RWPE1 (cell line): Measurements from ENCODE around the gene SEC24A.
A peak's percentile ranks its signal among the peaks of the same experiment; 100 is the strongest.
"Not testable (repeated sequence)": the region's sequence is repeated elsewhere in the genome, so short reads cannot be mapped to it uniquely, and the experiment has no call there.

Experiments used
- CTCF ChIA-PET: fragments of 350-600 bp; sonication (Branson Sonifier 250); formaldehyde crosslinking; extraction: SDS; loops from one replicate; lab custom pipeline; 2021; lab: Yijun Ruan, JAX
- POLR2A ChIA-PET: fragments of 400-600 bp; formaldehyde crosslinking; extraction: SDS; loops from one replicate; lab custom pipeline; 2020; ENCODE audit warnings: antibody characterized with exemption; ENCODE audit not compliant: low non-redundant PET; lab: Yijun Ruan, JAX
- DNase-seq: peaks from one replicate; pipeline ENCODE4 v3.0.0; 2012; ENCODE audit warnings: low spot score
- H3K27ac ChIP-seq: fragments of 450-650 bp; 2 replicates; pipeline ENCODE4 v1.5.1; 2017
- TF ChIP-seq, protein P1 (sequence below): fragments of 450-650 bp; conservative IDR thresholded peaks from 2 replicates; pipeline ENCODE4 v1.5.1; 2017; ENCODE audit warnings: low read depth, mild to moderate bottlenecking

Gene SEC24A

DNA sequence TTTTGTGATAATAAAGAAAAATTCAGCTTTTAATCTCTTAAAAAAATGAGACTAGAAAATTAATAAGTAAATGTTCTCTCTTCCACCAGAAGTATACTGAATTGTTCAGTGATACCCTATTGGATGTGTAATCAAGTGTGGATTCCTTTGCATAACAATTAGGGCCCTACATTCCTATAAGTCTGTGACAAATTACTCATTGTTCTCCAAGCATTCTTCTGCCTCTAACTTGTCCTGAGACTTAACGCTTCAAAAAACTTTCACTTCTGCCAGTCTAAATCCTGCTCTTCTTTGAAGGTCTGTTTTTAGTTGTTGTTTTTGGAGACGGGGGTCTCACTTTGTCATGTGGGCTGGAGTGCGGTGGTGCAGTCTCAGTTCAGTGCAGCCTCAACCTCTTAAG is 100.8 kb downstream of the SEC24A start:
- no peak for DNase-seq
- CTCF ChIA-PET, result interaction anchor here (0.6 to 0.7 kb wide), 2 partner anchors 90 to 224 kb away, joined by 3 to 8 read pairs; partner anchors contain the start of gene JADE2
- TF ChIP-seq, protein P1, sequence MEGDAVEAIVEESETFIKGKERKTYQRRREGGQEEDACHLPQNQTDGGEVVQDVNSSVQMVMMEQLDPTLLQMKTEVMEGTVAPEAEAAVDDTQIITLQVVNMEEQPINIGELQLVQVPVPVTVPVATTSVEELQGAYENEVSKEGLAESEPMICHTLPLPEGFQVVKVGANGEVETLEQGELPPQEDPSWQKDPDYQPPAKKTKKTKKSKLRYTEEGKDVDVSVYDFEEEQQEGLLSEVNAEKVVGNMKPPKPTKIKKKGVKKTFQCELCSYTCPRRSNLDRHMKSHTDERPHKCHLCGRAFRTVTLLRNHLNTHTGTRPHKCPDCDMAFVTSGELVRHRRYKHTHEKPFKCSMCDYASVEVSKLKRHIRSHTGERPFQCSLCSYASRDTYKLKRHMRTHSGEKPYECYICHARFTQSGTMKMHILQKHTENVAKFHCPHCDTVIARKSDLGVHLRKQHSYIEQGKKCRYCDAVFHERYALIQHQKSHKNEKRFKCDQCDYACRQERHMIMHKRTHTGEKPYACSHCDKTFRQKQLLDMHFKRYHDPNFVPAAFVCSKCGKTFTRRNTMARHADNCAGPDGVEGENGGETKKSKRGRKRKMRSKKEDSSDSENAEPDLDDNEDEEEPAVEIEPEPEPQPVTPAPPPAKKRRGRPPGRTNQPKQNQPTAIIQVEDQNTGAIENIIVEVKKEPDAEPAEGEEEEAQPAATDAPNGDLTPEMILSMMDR, result no peak
- POLR2A ChIA-PET, result no interaction called here
- no peak overlapping the region for H3K27ac ChIP-seq

DNA sequence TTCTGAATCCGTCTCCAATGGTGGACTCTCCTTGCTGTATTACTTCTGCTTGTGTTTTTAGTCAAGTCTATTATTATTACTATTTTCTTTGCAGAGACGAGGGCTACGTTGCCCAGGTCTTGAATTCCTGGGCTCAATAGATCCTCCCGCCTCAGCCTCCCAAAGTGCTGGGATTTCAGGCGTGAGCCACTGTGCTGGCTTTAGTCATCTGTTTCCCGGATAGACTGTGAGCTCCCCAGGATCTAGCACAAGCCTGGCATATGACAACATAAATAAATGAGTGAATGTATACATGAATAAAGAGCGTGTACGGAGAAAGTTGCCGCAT is 109.6 kb downstream of the SEC24A start:
- peak overlapping the region; percentile 76 for H3K27ac ChIP-seq
- POLR2A ChIA-PET, result interaction anchor here (0.6 to 0.7 kb wide), 2 partner anchors 146 to 539 kb away, joined by 3 read pairs; no protein-coding TSS in a partner anchor
- CTCF ChIA-PET, result interaction anchor here (0.6 to 1.2 kb wide), 7 partner anchors 15 to 581 kb away, joined by 3 to 4 read pairs (median 3); partner anchors contain the start of gene CAMLG
- TF ChIP-seq, protein P1, result no peak
- no peak for DNase-seq

- DNase-seq, result peak; percentile 99
- ChIA-PET POLR2A (interaction anchor here (0.5 to 0.7 kb wide), 2 partner anchors 12 to 146 kb away, joined by 3 to 5 read pairs; no protein-coding TSS in a partner anchor), CTCF (interaction anchor here (0.5 to 1.2 kb wide), 11 partner anchors 14 to 582 kb away, joined by 3 to 6 read pairs (median 3); partner anchors contain the start of gene CAMLG)
- TF ChIP-seq, protein P1, result peak; percentile 97
- H3K27ac ChIP-seq, result peak within 1 kb of the TSS; percentile 76
Measured at GRCh38 chr5:134758504-134759341, 110.1 kb downstream of the SEC24A start, which contains the start of gene DDX46. TSS of gene DDX46 (plus strand) at chr5:134758779. CDS start at chr5:134758939, 160 bp downstream.

DNA sequence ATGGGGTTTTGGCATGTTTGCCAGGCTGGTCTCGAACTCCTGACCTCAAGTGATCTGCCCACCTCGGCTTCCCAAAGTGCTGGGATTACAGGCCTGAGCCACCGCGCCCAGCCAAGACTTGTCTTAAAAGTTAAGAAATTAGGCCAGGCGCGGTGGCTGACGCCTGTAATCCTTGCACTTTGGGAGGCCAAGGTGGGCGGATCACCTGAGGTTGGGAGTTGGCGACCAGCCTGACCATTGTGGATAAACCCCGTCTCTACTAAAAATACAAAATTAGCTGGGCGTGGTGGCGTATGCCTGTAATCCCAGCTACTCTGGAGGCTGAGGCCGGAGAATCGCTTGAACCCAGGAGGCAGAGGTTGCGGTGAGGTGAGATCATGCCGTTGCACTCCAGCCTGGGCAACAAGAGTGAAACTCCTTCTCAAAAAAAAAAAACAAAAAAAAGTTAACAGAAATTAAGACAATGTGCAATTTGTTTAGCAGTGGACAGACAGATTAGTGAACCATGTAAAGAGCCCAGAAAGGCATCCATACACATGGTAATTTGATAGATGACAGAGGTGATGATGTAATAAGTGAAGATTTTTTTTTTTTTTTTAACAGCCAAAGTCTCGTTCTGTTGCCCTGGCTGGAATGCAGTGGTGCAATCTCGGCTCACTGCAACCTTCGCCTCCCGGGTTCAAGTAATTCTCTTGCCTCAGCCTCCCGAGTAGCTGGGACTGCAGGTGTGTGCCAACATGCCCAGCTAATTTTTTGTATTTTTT is 119.1 kb downstream of the SEC24A start:
- H3K27ac ChIP-seq, DNase-seq: not testable (repeated sequence)
- ChIA-PET CTCF (interaction anchor here (0.6 to 0.7 kb wide), 2 partner anchors 48 to 49 kb away, joined by 3 to 6 read pairs; no protein-coding TSS in a partner anchor), POLR2A (interaction anchor here (0.7 kb wide), 1 partner anchor 10 kb away, joined by 6 read pairs; no protein-coding TSS in a partner anchor)

GRCh38 chr5:134769206-134769605 is 120.6 kb downstream of the SEC24A start:
- POLR2A ChIA-PET, result no interaction called here
- CTCF ChIA-PET, result interaction anchor here (0.5 kb wide), 1 partner anchor 159 kb away, joined by 3 read pairs; no protein-coding TSS in a partner anchor
- TF ChIP-seq, protein P1, result no peak
- DNase-seq, result no peak
- H3K27ac ChIP-seq, result no peak overlapping the region

DNA sequence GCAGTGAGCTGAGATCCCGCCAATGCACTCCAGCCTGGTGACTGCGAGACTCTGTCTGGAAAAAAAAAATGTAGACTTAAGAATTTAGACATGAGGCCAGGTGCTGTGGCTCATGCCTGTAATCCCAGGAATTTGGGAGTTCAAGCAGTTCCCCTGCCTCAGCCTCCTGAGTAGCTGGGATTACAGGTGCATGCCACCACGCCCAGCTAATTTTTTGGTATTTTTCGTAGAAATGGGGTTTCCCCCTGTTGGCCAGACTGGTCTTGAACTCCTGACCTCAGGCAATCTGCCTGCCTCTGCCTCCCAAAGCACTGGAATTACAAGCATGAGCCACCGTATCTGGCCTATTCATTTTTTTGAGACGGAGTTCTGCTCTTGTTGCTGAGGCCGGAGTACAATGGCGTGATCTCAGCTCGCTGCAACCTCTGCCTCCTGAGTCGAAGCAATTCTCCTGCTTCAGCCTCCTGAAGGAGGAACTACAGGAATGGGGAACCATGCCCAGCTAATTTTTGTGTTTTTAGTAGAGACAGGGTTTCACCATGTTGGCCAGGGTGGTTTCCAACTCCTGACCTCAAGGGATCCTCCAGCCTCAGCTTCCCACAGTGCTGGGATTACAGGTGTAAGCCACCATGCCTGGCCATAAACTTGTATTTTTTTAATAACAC is 124.0 kb downstream of the SEC24A start:
- no peak for DNase-seq
- H3K27ac ChIP-seq, result peak overlapping the region; percentile 17; the same call in 1 of the 2 replicates
- POLR2A ChIA-PET, result no interaction called here
- TF ChIP-seq, protein P1, result no peak
- CTCF ChIA-PET, result interaction anchor here (0.6 to 1.0 kb wide), 2 partner anchors 14 to 80 kb away, joined by 3 to 6 read pairs; partner anchors contain the start of gene DDX46
